ENCODE data around the gene ME2. TPM values are rescaled to one million over a fixed set of nuclear protein-coding genes. Genes with fewer than 3 reads are reported as not detected.
"Not testable (repeated sequence)": the region's sequence is repeated elsewhere in the genome, so short reads cannot be mapped to it uniquely, and the experiment has no call there.

ME2 gene
- total RNA-seq, 3 donors from 2014 or later (not counting 1 experiment from before 2014, with no cell fraction given) = 42.4 to 61.3 (median 43.5) TPM

GRCh38 chr18:50994031-50994430 is 115.1 kb downstream of the ME2 start:
- Mint-ChIP-seq H3K27ac (no peak overlapping the region), H3K36me3 (no peaks in the 10 kb centered on the region), H3K9me3 (no peaks in the 10 kb centered on the region), H3K4me3 (no peak overlapping the region), H3K4me1 (peaks cover 0 to 4% of the 10 kb centered on the region in 2 donors), H3K27me3 (ENCODE audit: low read depth in 2 of 2) (no peaks in the 10 kb centered on the region)
- Histone ChIP-seq H3K27ac (ENCODE audit: low read length) (no peak overlapping the region), H3K4me3 (ENCODE audit: low read length) (no peak overlapping the region), H3K27me3 (ENCODE audit: control insufficient read depth, insufficient read depth, low read length) (no peaks in the 10 kb centered on the region), H3K4me1 (ENCODE audit: control insufficient read depth, insufficient read depth, low read length) (no peaks in the 10 kb centered on the region), H3K36me3 (ENCODE audit: control insufficient read depth, insufficient read depth, low read length) (no peaks in the 10 kb centered on the region), H3K9me3 (ENCODE audit: control insufficient read depth, insufficient read depth, low read length) (no peaks in the 10 kb centered on the region)
- whole genome bisulfite sequencing (ENCODE audit: insufficient coverage) = 100% methylated on average over 2 of the region's 2 CpGs
- no peak for TF ChIP-seq CTCF (IDR thresholded peaks at IDR 0.05)
- DNase-seq (no peak), ATAC-seq (no peak)
- intact Hi-C loops (cut with micrococcal nuclease) = no loop called here

- H3K9me3 Mint-ChIP-seq; ATAC-seq; H3K27me3 Mint-ChIP-seq (ENCODE audit: low read depth in 2 of 2); H3K9me3 ChIP-seq (ENCODE audit: control insufficient read depth, insufficient read depth, low read length); H3K27me3 ChIP-seq (ENCODE audit: control insufficient read depth, insufficient read depth, low read length); H3K4me1 Mint-ChIP-seq; H3K36me3 Mint-ChIP-seq; H3K27ac ChIP-seq (ENCODE audit: low read length); DNase-seq; H3K27ac Mint-ChIP-seq; H3K36me3 ChIP-seq (ENCODE audit: control insufficient read depth, insufficient read depth, low read length); intact Hi-C loops (cut with micrococcal nuclease); H3K4me3 Mint-ChIP-seq; H3K4me1 ChIP-seq (ENCODE audit: control insufficient read depth, insufficient read depth, low read length); H3K4me3 ChIP-seq (ENCODE audit: low read length): not testable (repeated sequence)
- WGBS (ENCODE audit: insufficient coverage) = 86% methylated on average over 1 of the region's 2 CpGs
Measured at GRCh38 chr18:51003174-51003573, 124.3 kb downstream of the ME2 start.

Other genes with a start within 250 kb of the ME2 start
- gene MRO, start 59.1 kb upstream of the ME2 start, total RNA-seq = not detected
- 10 to 100 TPM in 1 of 3 donors, 1 to 10 TPM in 2; 7.9 to 10.0 (median 8.9) TPM for gene ELAC1, start 88.9 kb downstream of the ME2 start, total RNA-seq
- gene SMAD4, start 151.1 kb downstream of the ME2 start, total RNA-seq = 10 to 100 TPM; 63.4 to 92.7 (median 73.8) TPM

Measured in natural killer cell (primary cell).